ENCODE results near the gene HRH1.
"Not testable (repeated sequence)": the region's sequence is repeated elsewhere in the genome, so short reads cannot be mapped to it uniquely, and the experiment has no call there.

The HRH1 gene

DNA sequence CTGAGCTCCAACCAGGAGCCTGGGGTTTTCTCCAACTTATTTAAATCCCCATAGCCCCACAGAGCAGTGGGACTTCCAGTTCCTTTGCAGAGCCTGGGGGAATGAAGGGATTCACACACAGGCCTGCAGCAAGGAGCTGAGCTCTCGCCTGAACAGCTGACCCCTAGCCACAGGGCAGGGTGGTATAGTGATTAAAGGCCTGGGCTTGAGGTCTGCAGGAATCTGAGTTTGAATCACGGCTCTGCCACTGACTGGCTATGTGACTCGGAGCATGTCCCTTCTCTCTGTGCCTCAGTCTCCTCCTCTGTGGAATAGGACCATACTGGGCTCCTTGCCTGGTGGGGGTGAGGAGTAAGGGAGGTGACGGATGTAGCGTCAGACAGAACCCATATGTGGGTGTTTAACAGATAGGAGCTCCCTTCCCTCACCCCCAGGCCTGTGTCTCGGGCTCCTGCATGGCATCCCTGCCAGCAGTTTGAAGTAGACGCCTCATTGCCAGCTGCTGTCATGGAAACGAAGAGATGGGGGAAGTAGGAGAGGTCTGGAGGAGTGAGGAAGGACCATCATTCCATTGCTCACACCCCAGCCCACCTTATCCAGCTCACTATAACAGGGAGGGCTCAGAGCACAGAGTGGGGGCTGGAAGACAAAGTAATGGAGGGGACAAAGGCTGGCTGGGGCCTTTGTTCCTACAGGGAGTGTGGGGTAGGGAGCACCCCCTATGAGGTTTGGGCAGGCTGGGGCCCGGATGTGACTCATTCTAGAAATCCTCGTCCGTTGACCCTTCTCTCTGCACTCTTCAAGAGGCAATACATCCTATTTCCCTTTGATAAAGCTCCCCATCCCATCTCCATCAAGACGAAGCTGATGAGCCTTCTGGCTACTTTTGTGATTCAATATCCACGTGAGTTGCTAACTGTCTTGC is 14.8 kb downstream of the HRH1 start:
- in situ Hi-C loops (cut with HindIII; ENCODE audit: low sequenced_read_pairs), result no loop called here

DNA sequence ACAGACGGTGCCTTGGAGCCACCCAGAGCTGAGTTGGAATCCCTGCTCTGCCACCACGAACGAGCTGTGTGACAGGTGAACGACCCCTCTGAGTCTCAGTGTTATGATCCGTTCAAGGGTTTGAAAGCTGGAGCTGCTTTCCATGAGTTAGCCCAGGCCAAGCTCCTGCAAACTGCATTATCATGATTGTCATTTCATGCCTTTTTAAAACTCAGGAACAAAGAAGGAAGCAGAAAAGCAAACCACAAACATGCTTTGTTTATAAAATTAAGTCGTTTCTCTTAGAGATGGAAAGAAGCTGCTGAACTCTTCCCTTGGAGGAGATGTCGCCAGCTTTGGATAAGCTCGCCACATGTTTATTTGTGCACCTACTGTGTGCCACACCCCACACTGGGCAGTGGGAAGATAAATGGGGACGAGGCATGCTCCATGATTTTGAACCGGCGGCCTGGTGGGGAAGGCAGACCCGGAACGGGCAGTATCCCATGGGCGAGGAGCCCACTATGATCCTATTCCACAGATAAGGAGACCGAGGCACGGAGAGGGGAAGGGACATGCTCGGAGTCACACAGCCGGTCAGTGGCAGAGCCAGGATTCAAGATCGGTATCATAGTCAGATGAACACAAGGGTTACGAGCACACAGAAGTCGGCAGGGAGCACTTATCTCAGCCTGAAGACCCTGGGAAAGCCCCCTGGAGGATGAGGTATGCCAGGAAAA is 15.9 kb downstream of the HRH1 start:
- in situ Hi-C loops (cut with HindIII; ENCODE audit: low sequenced_read_pairs), result no loop called here

DNA sequence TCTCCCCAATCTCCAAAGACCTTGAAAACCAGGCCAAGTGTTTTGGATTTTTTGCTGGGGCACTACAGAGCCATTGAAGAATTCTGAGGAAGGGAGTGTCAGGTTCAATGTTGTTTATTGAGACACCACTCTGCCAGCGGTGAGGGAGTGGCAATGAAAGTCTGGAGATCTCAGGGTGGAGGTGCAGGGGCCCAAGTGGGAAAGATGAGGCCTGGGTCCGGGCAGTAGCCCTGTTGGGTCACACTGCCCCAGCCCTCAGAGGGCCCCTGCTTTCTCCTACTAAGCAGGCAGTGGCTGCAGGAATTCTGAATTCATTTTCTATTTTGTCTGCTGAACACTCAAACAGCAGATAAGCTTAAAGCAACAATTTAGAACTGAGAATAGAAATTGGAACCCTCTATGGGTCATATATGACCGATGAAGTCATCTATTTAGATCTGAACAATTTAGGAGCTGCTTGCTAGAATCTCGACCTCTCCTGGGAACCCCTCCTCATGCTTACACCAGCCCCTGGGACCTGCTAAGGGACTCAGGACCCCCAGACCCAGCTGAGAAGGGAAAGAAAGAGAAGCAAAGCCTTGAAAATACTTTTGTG is 17.9 kb downstream of the HRH1 start:
- in situ Hi-C loops (cut with HindIII; ENCODE audit: low sequenced_read_pairs), result no loop called here

DNA sequence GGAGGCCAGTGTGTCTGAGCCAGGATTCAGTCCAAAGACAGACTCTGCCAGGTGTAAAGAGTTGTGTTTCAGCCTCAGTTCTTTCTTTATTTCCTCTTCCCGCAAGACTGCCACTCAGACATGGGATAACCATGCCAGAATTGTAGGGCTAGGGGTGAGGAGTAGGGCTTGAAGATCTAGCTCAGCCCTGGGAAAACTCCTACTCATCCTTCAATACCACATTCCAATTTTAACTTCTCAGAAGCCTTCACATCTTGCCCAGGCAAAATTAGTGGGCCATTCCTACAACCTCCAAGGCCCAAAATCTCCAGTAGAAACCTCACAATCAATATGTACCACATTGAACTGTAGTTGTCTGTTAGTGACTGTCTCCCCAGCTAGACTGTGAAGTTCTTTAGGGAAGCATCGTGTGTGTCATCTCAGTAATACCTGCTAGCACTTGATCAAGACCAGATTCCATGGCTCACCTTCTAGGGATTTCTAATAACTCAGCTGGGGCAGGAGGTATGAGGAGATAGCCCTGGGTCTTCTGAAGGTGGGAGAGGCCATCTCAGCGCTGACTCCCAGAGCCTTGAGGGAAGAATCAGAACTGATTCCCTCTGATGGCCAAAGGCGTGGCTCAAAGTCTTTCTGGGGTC is 19.7 kb downstream of the HRH1 start:
- in situ Hi-C loops (cut with HindIII; ENCODE audit: low sequenced_read_pairs), result no loop called here

DNA sequence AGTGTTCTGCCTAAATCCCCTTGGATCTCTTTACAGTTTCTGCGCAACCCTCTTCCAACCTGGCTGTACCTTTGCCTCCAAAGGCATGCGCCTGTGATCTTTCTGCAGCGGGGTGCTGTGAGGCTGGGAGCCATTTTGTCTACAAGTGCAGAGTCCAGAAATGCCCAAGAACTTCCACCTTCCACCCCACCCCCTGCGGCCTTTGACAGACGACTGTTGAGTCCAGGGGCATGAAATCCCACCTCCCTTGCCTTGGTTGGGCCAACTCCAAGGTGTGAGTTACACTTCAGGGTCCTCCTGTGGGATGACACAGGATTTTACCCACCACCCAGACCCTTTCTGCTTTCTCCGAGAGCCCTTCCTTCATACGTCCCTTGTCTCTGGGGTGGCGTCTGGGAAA is 24.1 kb downstream of the HRH1 start:
- in situ Hi-C loops (cut with HindIII; ENCODE audit: low sequenced_read_pairs), result no loop called here

DNA sequence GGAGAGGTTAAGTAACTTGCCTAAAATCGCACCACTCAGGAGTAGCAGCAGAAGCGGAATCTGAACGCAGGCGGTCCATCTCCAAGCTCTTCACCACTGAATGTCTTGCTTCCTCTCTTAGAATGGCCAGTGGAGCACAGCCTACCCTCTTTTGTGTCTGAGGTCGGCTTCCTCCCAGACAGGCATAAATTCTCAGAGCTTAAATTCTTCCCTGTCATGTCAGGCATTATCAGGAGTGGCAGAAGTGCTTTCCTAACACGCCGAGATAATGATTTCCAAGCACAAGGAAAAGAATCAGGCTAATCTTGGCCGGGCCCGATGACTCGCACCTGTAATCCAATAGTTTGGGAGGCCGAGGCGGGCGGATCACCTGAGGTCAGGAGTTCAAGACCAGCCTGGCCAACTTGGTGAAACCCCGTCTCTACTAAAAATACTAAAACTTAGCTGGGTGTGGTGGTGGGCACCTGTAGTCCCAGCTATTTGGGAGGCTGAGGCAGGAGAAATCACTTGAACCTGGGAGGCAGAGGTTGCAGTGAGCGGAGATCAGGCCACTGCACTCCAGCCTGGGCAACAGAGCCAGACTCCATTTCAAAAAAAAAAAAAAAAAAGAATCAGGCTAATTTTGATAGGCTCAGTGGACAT is 30.2 kb downstream of the HRH1 start:
- in situ Hi-C loops (cut with HindIII; ENCODE audit: low sequenced_read_pairs), result not testable (repeated sequence)

DNA sequence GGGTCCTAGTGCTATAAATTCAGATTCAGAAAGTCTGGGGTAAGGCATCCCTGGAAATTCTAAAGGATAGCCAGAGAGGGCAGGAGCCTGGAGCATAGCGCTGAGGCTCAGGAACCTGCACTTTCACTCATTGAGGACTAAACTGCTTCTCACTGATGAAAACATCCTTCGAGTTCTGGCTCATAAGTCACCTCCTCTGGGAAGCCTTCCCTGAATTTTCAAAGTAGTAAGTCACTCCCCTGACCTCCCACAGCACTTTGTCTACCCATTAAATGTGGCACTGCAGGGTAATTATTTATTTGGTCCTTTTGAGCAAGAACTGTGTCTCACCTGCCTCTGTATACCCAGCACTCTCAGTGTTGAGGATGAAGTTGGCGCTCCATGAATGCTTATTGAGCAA is 30.9 kb downstream of the HRH1 start:
- in situ Hi-C loops (cut with HindIII; ENCODE audit: low sequenced_read_pairs), result no loop called here

DNA sequence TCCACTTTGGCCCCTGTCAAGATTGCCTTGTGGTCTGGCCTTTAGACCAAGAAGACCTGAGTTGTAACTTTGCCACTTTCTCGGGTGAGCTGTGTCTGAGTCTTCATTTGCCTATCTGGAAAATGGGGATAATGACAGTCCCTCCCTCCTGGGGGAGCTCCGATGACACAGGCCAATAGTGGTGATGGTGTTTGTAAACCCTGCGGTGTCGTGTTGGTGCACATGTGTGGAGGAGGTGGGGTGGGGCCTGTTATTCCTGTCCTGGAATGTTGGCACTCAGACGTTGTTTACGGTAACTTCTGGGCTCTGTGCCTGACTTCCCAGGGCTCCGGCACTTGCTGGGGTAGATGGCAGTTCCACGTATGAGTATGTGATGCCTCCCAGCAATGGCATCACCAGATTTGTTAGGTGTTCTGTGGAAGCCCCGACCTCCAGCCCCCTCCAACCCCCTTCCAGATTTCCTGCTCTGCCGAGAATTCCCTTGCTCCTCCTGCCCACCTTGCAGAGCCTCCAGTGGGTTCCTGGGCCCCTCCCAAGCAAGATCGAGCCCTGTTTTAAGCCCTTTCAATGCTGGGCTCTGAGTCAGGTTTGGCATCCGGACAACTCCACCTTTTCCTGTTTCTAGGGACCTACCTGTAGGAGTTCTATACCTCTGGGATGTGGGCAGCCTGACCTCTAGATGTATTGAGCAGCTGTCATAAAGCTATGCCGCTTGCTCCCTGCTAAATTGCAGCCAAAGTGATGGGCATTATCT is 31.4 kb downstream of the HRH1 start:
- in situ Hi-C loops (cut with HindIII; ENCODE audit: low sequenced_read_pairs), result no loop called here

DNA sequence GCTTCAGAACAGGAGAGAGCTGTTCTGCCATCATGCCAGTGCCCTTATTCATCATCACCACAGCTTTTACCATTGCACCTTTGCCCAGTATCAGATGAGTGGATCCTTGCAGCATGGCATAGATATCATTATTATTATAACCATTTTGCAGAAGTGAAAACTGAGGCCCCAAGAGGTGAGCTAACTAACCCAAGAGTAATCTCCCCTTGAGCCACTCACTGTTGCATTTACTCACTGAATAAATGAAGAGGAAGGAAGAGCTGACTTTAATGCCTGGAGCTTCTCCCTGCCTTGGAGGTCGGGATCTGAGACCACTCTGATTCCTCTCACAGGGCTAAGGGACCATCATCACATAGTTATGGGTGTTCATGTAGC is 32.0 kb downstream of the HRH1 start:
- in situ Hi-C loops (cut with HindIII; ENCODE audit: low sequenced_read_pairs), result no loop called here

DNA sequence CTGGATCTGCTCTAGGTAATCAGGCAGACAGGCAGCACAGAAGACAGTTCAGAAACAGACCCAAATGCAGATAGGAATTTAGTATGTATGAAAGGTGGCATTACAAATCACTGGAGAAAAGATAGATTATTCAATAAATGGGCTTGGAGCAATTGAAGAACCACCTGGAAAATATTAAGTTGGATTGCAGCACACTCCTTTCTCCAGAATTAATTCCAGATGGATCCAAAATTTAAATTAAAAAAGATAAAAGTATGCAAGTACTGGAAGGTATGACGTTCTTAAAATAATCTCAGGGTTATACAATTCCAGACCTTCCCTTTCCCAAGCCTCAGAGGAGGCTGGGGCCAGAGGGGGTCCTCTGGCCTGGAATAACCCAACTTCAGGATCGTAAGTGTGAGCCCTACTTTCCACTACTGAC is 32.5 kb downstream of the HRH1 start:
- in situ Hi-C loops (cut with HindIII; ENCODE audit: low sequenced_read_pairs), result no loop called here

DNA sequence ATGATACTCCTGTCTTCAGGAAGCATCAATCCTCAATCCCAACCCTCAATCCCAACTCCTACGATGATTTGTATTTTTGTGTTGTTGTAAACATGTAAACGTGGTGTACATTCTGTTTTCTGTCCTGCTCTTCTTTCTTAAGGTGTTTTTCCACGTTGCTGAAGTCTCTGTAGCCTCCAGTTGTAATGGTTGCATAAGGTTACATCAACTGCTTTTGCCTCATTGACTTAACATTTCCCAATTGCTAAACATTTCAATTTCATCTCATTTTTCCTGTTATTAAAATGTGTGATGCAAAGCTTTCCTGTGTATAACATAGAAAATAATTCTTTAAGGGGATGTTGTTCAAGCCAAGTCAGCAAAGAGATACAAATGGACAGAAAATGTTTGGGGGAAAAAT is 33.4 kb downstream of the HRH1 start:
- in situ Hi-C loops (cut with HindIII; ENCODE audit: low sequenced_read_pairs), result no loop called here

DNA sequence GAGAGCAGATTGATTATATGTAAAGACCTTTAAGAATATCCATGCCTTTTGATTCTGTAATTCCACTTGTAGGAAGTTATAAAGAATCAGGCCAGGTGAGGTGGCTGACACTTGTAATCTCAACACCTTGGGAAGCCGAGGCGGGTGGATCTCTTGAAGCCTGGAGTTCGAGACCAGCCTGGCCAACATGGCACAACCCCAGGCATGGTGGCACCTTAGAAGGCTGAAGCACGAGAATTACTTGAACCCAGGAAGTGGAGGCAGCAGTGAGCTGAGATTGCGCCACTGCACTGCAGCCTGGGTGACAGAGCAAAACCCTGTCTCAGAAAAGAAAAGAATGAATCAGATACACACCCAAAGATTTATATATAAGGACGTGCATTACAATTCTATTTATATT is 33.9 kb downstream of the HRH1 start:
- in situ Hi-C loops (cut with HindIII; ENCODE audit: low sequenced_read_pairs), result no loop called here

DNA sequence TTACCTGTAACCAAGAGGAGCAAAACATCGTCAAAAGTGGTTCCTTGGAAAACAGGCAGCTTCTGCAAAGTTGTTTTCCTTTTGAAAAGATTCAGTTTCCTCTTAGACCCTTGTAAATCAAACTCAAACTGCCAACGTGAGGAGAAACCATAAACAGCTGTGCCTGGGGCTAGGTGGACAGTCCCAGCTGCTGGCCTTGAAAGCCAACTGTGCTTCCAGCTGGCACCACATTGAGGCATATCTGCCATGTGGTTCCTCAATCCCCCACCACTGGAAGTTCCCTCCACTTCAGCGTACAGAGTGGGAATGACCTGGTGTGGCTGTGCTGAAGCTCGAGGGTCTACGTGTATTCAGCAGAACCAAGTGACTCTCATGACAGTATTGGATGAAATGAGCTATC is 40.9 kb downstream of the HRH1 start:
- in situ Hi-C loops (cut with HindIII; ENCODE audit: low sequenced_read_pairs), result no loop called here

DNA sequence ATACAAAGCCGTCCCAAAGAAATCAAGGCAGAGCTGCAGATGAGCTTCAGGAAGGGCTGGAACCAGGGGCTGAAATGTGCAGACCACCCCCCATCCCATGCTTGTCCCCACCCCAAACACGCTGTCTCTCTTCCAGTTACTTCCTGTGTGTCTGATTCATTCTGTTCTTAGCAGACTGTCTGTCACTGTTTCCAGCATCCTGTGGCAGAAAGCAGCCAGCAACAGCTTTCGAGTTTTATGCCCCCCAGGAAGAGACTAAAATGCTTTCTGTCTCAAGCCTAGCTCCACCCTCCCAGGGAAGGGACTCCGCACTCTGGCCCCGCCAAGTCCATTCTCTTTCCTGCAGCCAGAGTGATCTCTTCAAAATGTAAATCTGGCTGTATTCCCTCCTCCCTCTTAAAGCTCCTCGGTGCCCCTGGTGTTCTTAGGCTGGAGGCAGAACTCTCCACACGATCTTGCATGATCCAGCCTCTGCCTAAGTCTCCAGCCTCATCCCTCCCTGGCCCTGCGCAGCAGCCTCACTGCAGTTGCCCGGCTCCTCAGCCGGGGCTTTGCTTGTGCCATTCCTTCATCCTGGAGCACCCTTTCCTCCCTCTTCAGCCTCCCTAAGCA is 41.5 kb downstream of the HRH1 start:
- in situ Hi-C loops (cut with HindIII; ENCODE audit: low sequenced_read_pairs), result no loop called here

DNA sequence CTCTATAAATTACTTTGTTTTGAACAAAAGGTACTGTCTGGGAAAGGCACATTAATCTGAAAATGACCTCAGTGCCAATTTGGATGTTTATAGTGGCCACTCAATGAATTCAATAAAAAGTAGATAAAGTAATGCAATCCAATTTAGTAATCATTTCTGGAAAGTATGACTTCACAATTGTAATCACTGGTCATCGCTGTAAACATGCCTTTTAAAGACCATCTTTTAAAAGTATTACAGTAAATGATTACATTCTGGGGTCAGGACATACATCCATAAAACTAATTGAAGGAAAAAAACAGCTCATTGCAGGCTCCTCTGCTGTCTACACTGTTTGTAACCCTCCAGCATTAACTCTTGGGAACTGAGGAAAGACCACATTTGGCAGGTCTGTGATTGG is 43.2 kb downstream of the HRH1 start:
- in situ Hi-C loops (cut with HindIII; ENCODE audit: low sequenced_read_pairs), result no loop called here

DNA sequence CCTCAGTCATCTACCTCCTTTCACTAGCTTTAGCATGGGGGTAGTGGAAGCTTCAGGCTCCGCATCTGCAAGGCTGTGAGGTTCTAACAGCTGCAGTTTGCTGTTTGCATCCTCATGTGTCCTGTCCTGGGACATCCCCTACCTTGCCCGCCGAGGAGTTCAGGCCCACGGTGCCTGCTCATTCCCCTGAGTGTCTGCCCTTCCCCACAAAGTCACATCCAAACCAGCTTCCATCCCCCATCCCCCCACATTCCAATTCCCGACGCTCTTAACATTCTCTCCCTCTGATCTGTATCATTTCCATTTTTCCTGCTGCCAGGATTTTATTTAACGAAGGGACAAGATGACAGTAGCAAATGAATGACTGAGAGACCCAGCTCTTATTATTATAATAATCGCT is 43.8 kb downstream of the HRH1 start:
- in situ Hi-C loops (cut with HindIII; ENCODE audit: low sequenced_read_pairs), result no loop called here

DNA sequence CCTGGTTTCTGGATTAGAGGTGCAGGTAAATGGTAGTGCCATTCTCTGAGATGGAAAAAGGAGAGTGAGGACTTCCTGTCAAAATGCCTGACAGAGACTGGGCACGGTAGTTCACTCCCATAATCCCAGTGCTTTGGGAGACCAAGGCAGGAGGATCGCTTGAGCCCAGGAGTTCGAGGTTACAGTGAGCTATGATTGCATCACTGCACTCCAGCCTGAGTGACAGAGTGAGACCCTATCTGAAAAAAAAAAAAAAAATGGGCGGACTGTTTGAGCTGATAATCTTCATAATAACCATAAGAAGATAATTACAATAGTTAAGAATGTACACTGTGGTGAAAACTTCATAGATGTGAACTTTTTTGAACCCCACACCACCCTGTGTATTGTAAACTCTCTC is 44.2 kb downstream of the HRH1 start:
- in situ Hi-C loops (cut with HindIII; ENCODE audit: low sequenced_read_pairs), result no loop called here

DNA sequence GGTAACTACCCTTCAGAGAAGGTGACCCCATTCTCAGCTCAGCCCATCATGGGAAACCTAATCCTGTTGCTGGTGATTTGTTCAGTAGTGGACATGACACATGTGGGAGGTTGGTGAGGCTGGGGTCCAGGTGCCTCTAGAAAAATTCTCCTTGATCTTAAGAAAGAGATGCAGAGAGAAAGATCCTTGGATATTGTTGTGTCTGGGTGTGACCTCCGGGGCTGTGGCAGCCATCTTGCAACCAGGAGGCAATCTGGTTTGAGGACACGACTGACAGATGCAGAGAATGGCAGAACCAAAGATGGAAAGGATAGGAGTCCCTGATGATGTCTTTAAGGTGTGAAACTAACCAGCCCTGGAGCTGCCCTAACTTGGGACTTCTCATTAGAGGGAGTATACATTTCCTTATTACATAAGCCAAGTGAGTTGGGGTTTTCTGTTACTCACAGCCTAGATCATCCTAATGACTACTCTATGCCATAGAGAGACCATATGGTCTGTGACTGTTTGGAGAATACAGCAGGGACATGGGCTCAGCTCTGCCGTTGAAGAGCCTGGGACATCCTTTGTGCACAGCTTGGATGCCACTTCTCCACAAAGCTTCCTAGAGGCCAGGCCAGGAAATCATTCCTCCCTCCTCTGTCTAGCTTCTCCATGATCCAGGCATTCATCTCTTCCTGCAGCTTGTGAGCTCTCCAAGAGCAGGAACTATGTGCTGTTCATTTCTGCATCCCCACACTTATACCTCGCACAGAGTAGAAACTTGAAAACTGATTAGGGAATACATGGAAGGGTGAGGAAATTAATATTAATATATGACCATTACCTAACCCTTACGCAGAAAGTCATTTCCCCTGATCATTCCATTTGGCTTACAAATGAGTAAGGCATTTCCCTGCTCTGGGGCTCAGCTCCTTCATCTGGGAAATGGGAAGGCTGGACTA is 45.9 kb downstream of the HRH1 start:
- in situ Hi-C loops (cut with HindIII; ENCODE audit: low sequenced_read_pairs), result loop anchor here (5.0 kb wide), 1 partner anchor 58 kb away; no protein-coding TSS in a partner anchor
